Bronchial epithelial cell (primary cell): ENCODE results near the gene LMX1B. TPM values are rescaled to one million over a fixed set of nuclear protein-coding genes. Genes with fewer than 3 reads are reported as not detected.

Source experiments
- DNase-seq: peaks from one replicate; pipeline ENCODE4 v3.0.0-alpha.2; 2010; ENCODE audit warnings: low read depth
- FAIRE-seq: peaks from 2 replicates; lab custom pipeline; 2011; peaks lifted over from hg19 to GRCh38; lab: Jason Lieb, UNC
- H3K27me3 ChIP-seq: 2 replicates; pipeline ENCODE4 v1.5.1; 2011; ENCODE audit warnings: low read length; ENCODE audit not compliant: control insufficient read depth, insufficient read depth
- H3K36me3 ChIP-seq: 2 replicates; pipeline ENCODE4 v1.5.1; 2011; ENCODE audit warnings: low read length; ENCODE audit not compliant: control insufficient read depth, insufficient read depth
- H3K4me3 ChIP-seq: 2 replicates; pipeline ENCODE4 v1.5.1; 2011; ENCODE audit warnings: mild to moderate bottlenecking, low read depth, low read length, control low read depth
- total RNA-seq: library from RNA; depleted of rRNA; stranded (reverse); fragments of >200 nt; gene quantifications from 2 replicates; pipeline ENCODE4 v1.2.1, GENCODE V29; 2014
- TF ChIP-seq, protein P1 (sequence below): IDR thresholded peaks from 2 replicates; pipeline ENCODE4 v1.5.1; 2011; ENCODE audit warnings: mild to moderate bottlenecking, moderate library complexity, low read length, control low read depth, inconsistent platforms; ENCODE audit not compliant: insufficient read depth, severe bottlenecking

LMX1B gene
- total RNA-seq, 1 donor from 2014 or later, result not detected

DNA sequence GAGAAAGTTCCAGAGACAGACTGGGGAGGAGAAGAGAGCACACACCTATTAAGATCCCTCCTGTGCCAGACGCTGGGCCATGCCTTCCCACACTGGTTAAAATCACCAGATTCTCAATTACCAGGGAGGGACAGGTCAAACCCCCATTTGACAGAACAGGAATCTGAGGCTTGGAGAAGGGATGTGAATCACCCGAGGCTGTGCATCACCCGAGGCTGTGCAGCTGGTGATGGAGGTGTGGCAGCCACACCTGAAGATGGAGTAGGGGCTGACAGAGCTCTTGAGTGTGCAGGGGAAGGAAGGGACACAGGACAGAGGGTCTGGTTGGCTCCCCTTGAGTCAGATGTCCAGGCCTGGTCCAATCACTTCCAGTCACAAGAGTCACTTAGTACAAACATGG, 70.6 kb downstream of the LMX1B start:
- TF ChIP-seq, protein P1, sequence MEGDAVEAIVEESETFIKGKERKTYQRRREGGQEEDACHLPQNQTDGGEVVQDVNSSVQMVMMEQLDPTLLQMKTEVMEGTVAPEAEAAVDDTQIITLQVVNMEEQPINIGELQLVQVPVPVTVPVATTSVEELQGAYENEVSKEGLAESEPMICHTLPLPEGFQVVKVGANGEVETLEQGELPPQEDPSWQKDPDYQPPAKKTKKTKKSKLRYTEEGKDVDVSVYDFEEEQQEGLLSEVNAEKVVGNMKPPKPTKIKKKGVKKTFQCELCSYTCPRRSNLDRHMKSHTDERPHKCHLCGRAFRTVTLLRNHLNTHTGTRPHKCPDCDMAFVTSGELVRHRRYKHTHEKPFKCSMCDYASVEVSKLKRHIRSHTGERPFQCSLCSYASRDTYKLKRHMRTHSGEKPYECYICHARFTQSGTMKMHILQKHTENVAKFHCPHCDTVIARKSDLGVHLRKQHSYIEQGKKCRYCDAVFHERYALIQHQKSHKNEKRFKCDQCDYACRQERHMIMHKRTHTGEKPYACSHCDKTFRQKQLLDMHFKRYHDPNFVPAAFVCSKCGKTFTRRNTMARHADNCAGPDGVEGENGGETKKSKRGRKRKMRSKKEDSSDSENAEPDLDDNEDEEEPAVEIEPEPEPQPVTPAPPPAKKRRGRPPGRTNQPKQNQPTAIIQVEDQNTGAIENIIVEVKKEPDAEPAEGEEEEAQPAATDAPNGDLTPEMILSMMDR, result no peak
- DNase-seq (peak; percentile 47), FAIRE-seq (peak; percentile 72)
- peaks cover 4% of the 10 kb centered on the region for H3K27me3 ChIP-seq
- no peak overlapping the region for H3K4me3 ChIP-seq
- H3K36me3 ChIP-seq, result no peaks in the 10 kb centered on the region

DNA sequence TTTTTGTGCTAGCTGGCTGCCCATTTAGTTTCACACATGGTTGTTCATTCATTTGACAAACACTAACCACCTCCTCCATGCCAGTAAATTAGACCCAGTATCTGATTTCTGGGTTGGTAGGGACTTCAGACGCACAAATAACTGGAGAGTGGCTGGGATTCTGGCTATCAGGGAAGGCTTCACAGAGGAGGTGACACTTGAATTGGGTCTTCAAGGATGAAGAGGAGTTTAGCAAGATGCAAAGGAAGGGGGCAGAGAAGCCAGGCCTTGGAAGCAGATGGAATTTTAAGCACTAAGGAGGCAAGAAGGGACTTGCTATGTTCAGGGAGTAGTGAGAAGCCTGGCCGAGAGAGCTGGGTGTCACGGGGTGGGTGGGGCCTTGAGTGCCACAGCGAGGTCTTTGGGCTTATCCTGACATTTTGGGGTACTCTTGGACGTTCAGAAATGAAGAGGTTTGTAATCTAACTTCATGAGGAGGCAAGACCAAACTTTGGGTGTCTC, 71.3 kb downstream of the LMX1B start:
- DNase-seq (peak; percentile 42), FAIRE-seq (no peak)
- Histone ChIP-seq H3K36me3 (no peaks in the 10 kb centered on the region), H3K27me3 (peaks cover 4% of the 10 kb centered on the region), H3K4me3 (no peak overlapping the region)
- TF ChIP-seq, protein P1, result no peak

DNA sequence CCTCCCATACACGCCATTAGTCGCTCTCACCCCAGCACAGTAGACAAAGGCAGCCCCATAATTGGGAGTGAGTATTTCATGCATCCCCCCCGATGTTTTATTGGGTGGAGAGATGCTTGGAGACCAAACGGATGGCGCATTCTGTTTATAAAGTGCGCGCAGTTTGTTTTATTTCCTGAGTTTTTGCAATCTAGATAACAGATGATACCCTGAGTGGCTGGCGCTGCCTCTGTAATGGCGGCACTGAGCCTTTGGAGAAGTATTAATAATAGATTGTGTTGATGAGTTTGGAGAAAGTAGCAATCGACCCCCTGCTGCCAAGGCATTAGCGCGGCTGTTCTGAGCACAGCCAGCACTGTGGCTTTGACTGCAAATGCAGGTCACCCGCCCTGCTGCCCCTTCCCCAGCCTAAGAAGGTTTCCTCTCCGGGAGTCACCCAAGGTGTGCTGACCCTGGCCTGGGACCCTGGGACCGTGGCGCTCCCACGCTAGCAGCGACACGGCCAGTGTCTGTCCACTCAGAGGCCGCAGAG, 74.3 kb downstream of the LMX1B start:
- TF ChIP-seq, protein P1, result no peak
- Histone ChIP-seq H3K27me3 (peaks cover 4% of the 10 kb centered on the region), H3K36me3 (no peaks in the 10 kb centered on the region), H3K4me3 (no peak overlapping the region)
- DNase-seq, result no peak
- FAIRE-seq, result no peak

DNA sequence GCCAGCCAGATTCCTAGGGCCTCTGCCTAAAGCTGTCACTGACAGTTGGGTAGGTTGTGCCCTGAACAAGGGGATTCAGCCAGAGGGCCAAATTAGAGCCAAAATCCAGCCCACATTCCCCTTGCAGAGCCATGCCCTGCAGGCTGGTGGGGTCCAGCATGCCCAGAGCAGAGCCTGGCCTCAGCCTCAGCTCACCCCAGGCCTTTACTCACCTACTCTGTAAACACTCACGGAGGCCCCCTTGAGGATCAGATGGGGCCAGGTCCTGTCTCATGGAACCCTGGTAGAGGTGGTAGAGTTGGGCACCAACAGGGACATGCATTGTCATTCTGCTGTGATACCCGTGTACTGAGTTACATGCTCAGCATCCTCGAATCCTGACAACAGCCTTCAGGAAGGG, 74.9 kb downstream of the LMX1B start:
- Histone ChIP-seq H3K36me3 (no peaks in the 10 kb centered on the region), H3K27me3 (peaks cover 2% of the 10 kb centered on the region), H3K4me3 (no peak overlapping the region)
- TF ChIP-seq, protein P1, result no peak
- FAIRE-seq (no peak), DNase-seq (no peak)

DNA sequence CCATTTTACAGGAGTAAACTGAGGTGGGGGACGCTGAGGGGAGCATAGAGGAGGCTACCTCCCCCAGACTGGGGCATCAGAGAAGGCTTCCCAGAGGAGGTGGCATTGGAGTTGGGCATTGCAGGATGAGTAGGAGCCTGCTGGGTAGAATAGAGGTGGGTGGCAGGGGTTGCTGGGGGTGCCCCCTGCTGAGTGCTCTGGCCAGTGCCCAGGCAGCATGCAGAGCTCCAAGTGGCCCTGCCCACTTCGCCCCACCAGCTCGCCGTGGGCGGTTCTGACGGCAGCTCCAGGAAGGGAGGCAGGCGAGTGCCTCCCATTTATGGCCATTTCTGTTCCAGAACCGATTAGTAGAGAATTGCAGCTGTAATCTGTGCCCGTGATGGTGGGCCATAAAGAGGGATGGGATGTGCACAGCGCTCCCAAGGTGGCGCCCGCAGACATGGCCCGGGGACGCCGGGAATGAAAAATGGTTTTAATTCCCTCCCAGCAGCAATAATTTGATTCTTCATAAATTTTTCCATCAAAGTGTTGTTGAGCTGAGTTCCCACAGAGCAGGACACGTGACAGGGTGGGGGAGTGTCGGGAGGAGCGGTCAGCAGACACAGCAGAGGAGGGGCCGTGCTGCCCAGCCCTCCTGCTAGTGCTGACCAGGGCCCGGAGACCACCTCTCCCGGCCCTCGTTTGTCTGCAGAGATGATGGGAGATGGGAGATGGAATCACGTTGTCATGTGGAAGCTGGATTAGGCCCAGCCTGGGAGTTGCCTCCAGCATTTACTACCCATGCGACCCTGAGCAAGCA, 75.5 kb downstream of the LMX1B start:
- TF ChIP-seq, protein P1, result no peak
- FAIRE-seq, result no peak
- no peaks in the 10 kb centered on the region for H3K36me3 ChIP-seq

More for the DNA sequence above, 75.5 kb downstream of the LMX1B start:
- DNase-seq, result no peak
- Histone ChIP-seq H3K27me3 (peaks cover 2% of the 10 kb centered on the region), H3K4me3 (no peak overlapping the region)
